ENCODE results near the gene AMT.

AMT gene

DNA sequence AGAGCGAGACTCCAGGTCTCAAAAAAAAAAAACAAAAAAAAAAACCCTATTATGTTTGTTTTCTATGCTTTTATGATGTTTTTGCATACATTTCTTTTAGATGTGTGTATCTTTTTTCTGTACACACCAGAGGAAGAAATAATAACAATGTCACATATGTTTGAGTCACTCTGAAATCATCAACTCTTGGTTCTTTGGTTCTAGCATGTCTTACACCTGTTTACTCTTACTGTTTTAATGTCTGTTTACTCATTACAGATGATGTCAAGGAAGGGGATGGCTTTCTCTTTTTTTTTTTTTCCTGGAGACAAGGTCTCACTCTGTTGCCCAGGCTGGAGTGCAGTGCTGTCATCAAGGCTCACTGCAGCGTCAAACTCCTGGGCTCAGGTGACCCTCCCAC lies 34.6 kb downstream of the AMT start:
- no peak for DNase-seq

DNA sequence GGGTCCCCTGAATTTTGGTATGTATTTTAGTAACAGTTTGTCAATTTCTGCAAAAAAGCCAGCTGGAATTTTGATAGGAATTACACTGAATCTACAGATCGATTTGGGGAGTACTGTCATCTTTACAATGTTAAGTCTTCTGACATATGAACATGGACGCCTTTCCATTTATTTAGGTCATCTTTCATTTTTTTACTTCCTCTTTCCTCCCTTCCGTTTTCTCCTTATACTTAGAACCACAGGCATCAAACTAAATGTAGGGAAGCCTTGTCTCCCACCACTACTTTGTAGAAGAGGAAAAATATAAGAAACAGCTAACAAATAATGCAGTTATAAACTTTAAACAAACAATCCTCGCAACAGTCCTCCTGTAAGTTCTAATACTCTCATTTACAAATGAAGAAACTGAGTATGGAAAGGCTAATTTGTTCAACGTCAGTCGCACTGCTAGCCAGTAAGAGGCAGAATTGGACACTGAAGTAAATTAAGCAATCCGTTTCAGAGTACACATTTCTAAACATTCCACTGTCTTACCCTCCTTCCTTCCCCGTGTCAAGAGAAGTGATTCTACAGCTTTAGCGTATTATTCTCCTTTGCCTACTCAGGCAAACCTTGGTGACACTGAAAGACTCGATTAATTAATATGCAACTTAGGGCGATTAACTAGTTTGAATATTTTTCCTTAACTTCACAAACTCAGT lies 36.1 kb downstream of the AMT start:
- DNase-seq: no peak

DNA sequence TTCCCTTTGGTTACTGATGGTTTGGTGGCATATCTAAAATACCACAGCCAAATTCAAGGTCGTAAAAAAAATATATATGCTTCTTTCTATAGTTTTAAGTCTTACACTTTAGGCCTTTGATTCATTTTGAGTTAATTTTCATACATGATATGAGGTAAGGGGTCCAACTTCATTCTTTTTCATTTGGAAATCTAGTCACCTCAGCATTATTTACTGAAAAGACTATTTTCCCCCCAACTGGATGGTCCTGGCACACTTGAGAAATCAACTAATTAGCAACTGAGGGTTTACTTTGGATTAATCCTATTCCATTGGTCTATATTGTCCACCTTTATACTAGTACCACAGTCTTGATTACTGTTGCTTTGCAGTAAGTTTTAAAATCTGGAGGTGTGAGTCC lies 36.7 kb downstream of the AMT start:
- no peak for DNase-seq

DNA sequence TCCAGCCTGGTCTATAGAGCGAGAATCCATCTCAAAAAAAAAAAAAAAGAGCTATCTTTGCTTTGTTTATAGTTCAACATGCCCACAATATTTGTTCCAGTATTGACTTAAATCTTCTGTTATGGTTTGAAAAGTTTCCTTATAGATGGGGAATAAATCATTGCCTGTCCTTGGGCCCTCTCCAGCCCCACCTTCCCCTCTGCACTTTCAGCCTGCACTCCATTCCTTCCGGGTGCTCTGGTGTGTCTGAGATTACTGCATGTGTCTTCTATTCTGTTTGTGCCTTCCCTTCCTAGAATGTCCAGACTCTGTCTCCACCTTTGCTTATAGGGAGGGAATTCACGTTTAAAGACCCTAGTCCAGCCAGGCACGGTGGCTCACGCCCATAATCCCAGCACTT lies 38.9 kb downstream of the AMT start:
- DNase-seq: no peak

DNA sequence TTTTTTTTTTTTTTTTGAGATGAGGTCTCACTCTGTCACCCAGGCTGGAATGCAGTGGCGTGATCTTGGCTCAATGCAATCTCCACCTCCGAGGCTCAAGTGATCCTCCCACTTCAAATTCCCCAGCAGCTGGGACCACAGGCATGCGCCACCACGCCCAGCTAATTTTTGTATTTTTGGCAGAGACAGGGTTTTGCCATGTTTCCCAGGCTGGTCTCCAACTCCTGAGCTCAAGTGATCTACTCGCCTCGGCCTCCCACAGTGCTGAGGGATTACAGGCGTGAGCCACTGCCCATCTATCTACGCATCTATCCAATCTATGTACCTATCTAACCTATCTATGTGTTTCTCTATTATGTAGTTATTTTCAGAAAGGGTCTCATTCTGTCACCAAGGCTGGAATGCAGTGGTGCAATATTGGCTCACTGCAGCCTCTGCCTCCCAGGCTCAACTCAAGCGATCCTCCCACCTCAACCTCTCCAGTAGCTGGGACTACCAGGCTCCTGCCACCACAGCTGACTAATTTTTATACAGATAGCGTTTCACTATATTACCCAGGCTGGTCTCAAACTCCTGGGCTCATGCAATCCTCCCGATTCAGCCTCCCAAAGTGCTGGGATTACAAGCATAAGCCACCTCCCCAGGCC lies 43.9 kb downstream of the AMT start:
- DNase-seq: no peak

DNA sequence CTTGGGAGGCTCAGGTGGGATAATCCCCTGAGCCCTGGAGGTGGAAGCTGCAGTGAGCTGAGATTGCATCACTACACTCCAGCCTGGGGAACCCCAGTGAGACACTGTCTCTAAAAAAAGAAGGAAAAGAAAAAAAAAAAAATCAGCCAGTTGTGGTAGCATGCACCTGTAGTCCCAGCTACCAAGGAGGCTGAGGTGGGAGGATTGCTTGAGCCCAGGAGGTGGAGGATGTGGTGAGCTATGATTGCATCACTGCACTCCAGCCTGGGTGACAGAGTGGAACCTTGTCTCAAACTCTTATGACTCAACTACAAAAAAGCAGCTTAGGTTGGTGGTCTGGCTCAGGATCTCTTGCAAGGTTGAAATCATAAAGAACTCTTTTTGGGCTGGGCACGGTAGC lies 44.8 kb downstream of the AMT start:
- peak; percentile 8 for DNase-seq

DNA sequence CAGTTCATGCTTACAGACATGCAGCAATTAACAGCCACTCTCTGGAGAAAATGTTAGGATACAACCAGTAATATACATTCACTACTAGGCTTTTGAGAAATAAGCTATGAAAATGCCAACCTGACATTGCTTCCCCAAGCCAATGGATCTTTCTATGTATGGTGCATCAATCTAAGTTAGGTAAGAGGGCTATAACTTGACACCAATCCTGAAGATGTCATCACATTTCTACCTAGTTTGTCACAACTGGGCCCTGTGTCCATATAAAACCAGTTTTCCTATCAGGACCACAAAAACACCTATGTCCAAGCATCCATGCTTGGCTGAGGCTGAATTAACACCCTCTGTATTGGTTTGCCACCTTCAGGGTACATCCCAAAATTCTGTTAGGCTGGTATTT lies 50.3 kb downstream of the AMT start:
- DNase-seq: no peak

DNA sequence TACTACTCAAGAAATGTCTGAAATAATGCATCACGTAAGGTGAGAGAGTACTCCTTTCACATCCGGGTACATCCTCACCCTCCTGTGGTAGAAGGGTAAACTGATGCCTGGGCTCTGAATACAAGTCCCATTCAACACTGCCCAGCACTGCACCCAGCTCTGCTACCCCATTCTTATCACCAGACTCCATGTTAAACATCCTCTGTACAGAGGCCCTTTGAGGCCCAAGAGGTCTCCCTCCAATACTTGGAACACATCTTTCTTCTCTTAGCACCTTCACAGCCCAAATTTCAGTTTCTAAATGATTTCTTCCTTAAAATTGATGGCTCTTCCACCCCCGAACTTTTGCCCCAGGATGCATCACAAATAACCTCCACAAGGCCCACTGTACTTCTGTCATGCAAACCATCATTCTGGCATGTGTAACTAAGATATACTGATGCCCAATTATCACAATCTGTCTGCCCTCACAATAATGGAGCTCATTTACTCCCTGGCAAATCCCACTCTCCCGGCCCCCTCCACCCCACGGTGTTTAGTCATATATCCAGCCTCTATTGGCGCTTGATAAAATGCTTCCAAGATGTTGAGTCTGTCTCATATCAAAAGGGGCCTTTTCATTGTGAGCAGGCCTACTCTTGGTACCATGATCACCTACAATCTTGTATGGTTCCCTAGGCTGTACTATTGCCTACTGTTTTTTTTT lies 51.5 kb downstream of the AMT start:
- no peak for DNase-seq

Data from activated CD4-positive, alpha-beta T cell treated with anti-CD3 and anti-CD28 coated beads for 1 hour (primary cell).